ENCODE results near the gene GUCY1A2. TPM values are rescaled to one million over a fixed set of nuclear protein-coding genes. Genes with fewer than 3 reads are reported as not detected.

Gene GUCY1A2
- polyA plus RNA-seq, 1 donor = 5.7 TPM

DNA sequence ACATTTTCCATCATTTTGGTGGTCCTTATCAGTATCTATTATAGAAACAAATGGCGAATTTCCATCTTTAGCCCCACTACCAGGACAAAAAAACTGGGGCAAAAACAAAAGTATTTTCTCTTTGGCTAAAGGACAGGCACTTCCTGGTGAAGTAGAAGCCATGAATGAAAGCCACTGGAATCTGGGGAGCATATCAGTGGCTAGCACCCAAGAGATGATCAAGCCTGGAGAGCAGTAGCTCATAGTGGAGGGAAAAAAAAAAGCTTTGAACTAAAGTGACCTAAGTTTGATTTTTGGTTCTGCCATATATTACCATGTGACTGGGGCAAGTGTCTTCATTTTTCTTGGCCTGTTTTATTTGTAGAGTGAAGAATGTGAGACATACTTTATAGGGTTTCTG, 272.3 kb downstream of the GUCY1A2 start:
- no peak for DNase-seq (ENCODE audit: low read depth)

DNA sequence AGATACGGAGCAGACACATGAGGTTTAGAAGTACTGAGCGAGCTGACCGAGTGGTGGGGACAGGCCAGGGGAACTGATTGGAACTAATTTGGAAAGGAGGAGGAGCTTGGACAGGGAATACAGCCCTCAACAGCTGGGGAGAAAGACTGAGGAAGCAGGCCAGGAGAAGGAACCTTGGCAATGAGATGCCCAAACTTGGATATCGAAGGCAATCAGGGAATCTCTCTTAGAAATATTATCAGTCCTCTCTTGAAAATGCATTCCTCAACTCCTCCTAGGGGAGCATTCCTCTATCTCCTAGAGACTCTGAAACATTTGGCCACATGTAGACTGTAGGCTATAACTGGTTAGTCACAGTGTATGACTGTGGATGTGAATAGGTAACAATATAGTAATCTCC, 284.6 kb downstream of the GUCY1A2 start:
- DNase-seq (ENCODE audit: low read depth) = no peak

- DNase-seq (ENCODE audit: low read depth) = no peak
Observed at GRCh38 chr11:106728859-106729258, 289.4 kb downstream of the GUCY1A2 start.

DNA sequence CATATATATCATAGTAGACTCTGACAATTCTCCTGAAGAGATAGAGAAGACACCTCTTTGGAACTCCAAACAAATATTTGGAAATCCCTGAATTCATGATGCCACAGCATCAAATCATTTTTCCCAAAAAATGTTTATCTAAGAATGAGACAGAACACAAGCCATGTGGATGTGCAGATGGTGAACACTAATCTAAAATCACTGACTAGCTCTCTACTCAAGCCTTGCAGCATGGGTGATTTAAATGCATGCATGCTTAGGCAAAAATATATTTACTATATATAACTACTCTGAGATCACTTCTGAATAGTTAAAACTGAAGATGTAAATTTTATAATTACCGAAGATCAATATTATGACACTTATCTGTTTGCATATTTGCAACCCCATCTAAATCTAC, 289.9 kb downstream of the GUCY1A2 start:
- DNase-seq (ENCODE audit: low read depth) = no peak

DNA sequence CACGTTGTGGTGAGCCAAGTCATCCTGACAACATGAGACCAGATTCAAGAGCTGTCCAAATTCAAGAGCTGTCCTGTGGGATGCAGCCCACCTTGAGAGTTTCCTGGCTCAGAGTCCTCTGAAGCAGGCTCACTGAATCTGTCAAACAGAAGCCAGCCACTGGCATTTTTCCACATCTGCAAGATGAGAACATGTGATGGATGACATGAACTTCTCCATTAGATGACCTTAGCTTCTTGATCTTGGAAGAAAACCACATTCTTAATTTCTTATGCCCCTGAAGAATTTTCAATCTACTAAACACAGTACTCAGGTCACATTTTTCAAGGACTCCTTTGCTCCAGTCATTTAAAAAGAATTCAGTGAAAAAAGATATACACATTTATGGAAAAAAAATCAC, 291.0 kb downstream of the GUCY1A2 start:
- no peak for DNase-seq (ENCODE audit: low read depth)

- DNase-seq (ENCODE audit: low read depth) = no peak
Observed at GRCh38 chr11:106724293-106724892, 293.9 kb downstream of the GUCY1A2 start.

DNA sequence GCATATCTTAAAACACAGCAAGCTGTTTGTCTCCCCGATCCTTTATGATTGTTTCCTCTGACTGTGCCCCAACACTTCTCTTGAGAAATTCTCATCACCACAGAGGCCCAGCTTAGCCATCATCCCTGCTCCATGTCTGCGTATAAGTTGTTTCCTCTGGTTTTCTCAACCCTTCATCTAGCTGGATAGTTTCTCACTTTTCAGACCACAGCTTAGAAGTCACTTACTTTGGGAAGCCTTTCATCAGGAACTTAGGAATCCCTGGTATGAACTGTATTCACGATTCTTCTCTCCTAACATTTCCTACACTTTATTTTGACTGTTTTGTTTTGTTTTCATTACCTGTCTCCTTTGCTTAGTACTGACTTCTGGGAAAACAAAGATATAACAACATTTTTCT, 295.2 kb downstream of the GUCY1A2 start:
- no peak for DNase-seq (ENCODE audit: low read depth)

DNA sequence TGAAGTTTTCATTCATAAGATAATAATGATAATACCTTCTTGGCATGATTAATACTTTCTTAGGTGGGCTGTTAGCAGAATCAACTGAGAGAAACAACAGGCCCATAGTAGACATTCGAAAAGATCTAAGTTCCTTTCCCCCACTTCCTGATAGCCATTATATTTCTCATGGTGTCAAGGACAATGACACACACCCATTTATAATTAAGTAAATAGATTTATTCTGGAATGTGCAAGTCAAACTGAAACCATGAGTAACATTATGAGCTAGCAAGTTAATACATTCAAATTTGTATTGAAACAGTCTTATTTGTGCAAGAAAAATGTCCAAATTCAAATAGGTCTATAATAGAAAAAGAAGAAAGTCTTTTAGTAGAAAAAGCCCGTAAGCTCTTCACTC, 301.1 kb downstream of the GUCY1A2 start:
- no peak for DNase-seq (ENCODE audit: low read depth)

- no peak for DNase-seq (ENCODE audit: low read depth)
Observed at GRCh38 chr11:106714199-106714598, 304.1 kb downstream of the GUCY1A2 start.

GRCh38 chr11:106708348-106708747, 309.9 kb downstream of the GUCY1A2 start:
- no peak for DNase-seq (ENCODE audit: low read depth)

DNA sequence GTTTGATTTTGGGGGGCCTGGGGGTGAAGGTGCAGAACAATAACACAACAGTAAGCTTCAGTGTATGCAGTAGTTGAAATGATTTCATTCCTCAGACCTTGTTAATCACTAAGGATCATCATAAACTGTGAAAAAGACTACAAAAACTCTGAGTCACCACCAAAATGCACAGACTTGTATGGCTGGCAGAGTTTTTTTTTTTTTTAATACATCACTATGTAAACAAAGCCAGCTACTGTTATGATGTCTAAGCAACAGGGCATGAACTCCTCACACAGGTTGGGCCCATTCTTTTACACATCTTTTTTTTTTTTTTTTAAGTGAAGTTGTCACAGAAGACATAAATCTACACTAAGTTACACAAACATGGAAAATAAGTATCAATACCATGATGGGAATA, 311.9 kb downstream of the GUCY1A2 start:
- no peak for DNase-seq (ENCODE audit: low read depth)

DNA sequence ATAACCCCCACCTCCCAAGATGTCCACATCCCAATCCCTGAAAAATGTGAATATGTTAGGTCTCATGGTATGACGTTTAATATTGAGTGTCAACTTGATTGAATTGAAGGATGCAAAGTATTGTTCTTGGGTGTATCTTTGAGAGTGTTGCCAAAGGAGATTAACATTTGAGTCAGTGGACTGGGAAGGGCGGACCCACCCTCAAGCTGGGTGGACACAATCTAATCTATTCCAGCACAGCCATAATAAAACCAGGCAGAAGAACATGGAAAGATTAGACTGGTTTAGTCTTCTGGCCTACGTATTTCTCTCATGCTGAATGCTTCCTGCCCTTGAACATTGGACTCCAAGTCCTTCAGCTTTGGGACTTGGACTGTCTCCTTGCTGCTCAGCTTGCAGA, 315.5 kb downstream of the GUCY1A2 start:
- DNase-seq (ENCODE audit: low read depth) = no peak

DNA sequence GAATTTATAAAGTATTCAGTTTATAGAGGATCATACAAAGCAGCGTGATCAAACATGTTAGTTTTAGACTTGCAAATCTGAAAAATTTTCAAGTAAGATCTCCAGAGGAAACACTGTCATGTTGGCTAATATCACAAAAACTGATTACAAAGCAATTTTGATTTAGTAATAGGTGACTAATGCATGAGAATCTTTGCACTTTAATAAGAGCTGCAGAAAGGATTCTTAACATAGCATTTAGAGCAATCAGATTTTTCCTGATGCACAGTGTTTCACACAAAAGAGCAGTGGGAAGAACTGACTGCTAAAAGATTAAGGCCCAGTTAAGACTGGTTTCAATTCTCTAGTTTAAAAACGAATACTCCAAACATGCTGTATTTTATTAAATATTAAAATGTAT, 321.2 kb downstream of the GUCY1A2 start:
- DNase-seq (ENCODE audit: low read depth) = no peak

DNA sequence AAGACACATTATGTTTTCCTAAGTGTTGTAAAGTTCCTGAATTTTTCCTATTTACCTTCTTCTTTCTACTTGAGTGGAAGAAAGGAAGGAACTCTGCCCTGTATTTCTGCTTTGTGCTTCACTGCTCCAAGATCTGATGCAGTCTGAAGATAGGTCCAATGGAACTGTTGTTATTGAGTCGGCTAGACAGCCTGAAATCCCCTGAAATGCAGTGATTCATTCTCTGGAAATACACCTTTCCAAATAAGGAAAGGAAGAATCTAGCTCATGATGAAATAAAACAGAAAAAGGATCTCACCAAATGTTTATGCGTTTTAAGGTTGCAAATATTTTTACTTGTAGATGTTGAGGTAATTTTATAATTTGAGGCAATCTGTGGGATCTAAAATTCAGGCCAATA, 322.8 kb downstream of the GUCY1A2 start:
- DNase-seq (ENCODE audit: low read depth) = no peak

- no peak for DNase-seq (ENCODE audit: low read depth)
Observed at GRCh38 chr11:106694501-106694900, 323.8 kb downstream of the GUCY1A2 start.

- no peak for DNase-seq (ENCODE audit: low read depth)
Observed at GRCh38 chr11:106691807-106692365, 326.4 kb downstream of the GUCY1A2 start.

DNA sequence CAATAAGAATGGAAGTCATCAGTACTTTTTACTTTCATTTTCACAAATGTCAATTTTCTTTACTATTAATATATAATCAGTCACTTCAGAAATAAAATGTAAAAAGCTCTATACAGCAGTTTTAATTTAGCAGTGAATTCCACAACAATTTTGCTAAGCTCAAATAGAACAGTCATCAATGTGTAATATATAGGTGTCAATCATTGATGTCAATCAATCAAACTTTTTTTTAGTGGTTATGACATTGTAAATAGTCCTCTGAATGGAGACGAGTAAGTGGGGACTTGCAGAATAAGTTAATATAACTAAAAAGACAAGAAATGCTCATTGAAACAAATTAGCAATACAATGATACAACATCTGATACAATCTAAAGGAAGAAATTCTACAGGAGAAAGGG, 327.4 kb downstream of the GUCY1A2 start:
- DNase-seq (ENCODE audit: low read depth) = no peak

DNA sequence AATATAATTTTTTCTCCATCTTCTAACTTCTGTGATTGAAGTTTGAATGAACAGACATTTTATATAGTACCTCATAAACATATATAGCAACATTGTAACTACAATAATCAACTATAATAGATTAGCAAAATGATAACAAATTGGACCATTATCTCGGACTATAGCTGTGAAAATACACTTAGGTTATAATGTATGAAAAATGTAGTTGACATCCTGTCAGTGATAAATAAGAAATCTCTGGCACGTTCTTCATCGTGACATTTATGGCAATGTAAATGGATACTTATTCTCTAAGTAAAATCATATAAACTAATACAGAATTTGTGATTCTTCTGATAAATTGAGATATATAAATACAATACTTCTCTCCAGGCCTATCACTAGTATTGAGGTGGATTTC, 333.3 kb downstream of the GUCY1A2 start:
- no peak for DNase-seq (ENCODE audit: low read depth)

GRCh38 chr11:106683435-106683834, 334.8 kb downstream of the GUCY1A2 start:
- no peak for DNase-seq (ENCODE audit: low read depth)

DNA sequence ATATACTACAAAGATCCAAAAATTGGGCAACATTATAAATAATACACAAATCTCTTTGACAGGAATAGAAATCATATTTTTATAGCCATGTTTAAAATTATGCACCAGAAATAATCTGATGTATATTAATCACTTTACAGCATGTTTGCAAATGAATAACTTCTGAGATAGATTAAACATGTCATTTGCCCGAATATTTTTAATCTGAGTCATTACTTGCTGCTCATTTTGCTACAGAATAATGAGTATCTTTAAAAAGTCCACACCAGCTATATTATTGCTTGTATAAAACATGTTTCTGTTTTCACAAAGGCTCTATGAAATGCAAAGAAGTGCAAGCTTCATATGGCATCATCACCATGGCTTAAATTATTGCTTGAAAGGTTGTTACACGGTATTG, 336.8 kb downstream of the GUCY1A2 start:
- DNase-seq (ENCODE audit: low read depth) = no peak

DNA sequence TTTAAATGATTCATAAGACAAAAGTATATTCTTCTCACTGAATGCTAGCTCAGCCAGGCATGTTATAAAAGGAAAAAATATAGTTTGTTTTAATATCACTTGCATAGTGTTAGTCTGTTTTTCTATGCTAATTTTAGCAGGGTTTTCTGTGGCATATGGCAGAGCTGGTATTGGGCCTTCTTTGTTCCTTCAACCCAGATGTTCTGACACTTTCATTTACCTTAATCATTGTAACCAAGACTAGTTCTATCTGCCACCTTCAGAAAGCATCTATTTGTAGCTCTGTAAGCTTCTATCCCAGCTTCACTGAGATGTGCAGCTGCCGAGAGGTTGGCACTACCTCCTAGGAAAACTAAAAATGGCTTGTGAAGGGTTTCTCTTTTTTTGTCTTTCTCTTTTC, 338.7 kb downstream of the GUCY1A2 start:
- no peak for DNase-seq (ENCODE audit: low read depth)

- DNase-seq (ENCODE audit: low read depth) = no peak
Observed at GRCh38 chr11:106679181-106679580, 339.1 kb downstream of the GUCY1A2 start.

- no peak for DNase-seq (ENCODE audit: low read depth)
Observed at GRCh38 chr11:106670069-106670468, 348.2 kb downstream of the GUCY1A2 start.

- no peak for DNase-seq (ENCODE audit: low read depth)
Observed at GRCh38 chr11:106668147-106668546, 350.1 kb downstream of the GUCY1A2 start.
